ENCODE results near the gene FAM3A.
"Not testable (repeated sequence)": the region's sequence is repeated elsewhere in the genome, so short reads cannot be mapped to it uniquely, and the experiment has no call there.

Gene FAM3A

GRCh38 chrX:154515966-154516655, at the start of gene FAM3A:
TSS of gene FAM3A (minus strand) at chrX:154516232. CDS start at chrX:154515772, 460 bp downstream.
- Histone ChIP-seq H4K20me1 (ENCODE audit: insufficient read depth, low read length, poor library complexity, severe bottlenecking) (no peaks in the 10 kb centered on the region), H3K9me3 (ENCODE audit: insufficient read depth, low read depth, low read length) (no peaks in the 10 kb centered on the region), H3K79me2 (ENCODE audit: insufficient read depth, low read length) (peaks cover 8% of the 10 kb centered on the region; the same call in 1 of the 2 replicates), H3K9ac (ENCODE audit: low read depth, low read length, poor library complexity, severe bottlenecking) (peak within 1 kb of the TSS; percentile 92), H3K36me3 (ENCODE audit: insufficient read depth, low read length) (no peaks in the 10 kb centered on the region), H3F3A (ENCODE audit: low read depth) (no peaks in the 10 kb centered on the region), H3K27me3 (ENCODE audit: insufficient read depth, low read length, poor library complexity, severe bottlenecking) (no peaks in the 10 kb centered on the region), H3K9me2 (replicated peaks; ENCODE audit: low read depth, low read length) (no peaks in the 10 kb centered on the region), H3K4me1 (ENCODE audit: insufficient read depth, low read length, poor library complexity, severe bottlenecking) (peaks cover 7% of the 10 kb centered on the region), H3K4me2 (ENCODE audit: low read depth, low read length, poor library complexity, severe bottlenecking) (peak within 1 kb of the TSS; percentile 87), H2AFZ (ENCODE audit: low read length) (peak within 1 kb of the TSS; percentile 60; the same call in 1 of the 2 replicates), H3K4me3 (ENCODE audit: low read length, poor library complexity, severe bottlenecking) (peak within 1 kb of the TSS; percentile 89)
- TF ChIP-seq CTCF (conservative IDR thresholded peaks at IDR 0.05; ENCODE audit: low read length) (no peak), EZH2phosphoT487 (IDR thresholded peaks at IDR 0.05; ENCODE audit: borderline replicate concordance) (no peak)

- H2AFZ ChIP-seq (ENCODE audit: low read length); H3K79me2 ChIP-seq (ENCODE audit: insufficient read depth, low read length); H3K9me3 ChIP-seq (ENCODE audit: insufficient read depth, low read depth, low read length); H3K9ac ChIP-seq (ENCODE audit: low read depth, low read length, poor library complexity, severe bottlenecking); H3K4me3 ChIP-seq (ENCODE audit: low read length, poor library complexity, severe bottlenecking); H3K4me1 ChIP-seq (ENCODE audit: insufficient read depth, low read length, poor library complexity, severe bottlenecking); H3K27me3 ChIP-seq (ENCODE audit: insufficient read depth, low read length, poor library complexity, severe bottlenecking); H3F3A ChIP-seq (ENCODE audit: low read depth); H3K4me2 ChIP-seq (ENCODE audit: low read depth, low read length, poor library complexity, severe bottlenecking); H3K36me3 ChIP-seq (ENCODE audit: insufficient read depth, low read length); H3K9me2 ChIP-seq (replicated peaks; ENCODE audit: low read depth, low read length); H4K20me1 ChIP-seq (ENCODE audit: insufficient read depth, low read length, poor library complexity, severe bottlenecking): not testable (repeated sequence)
Measured at GRCh38 chrX:154562295-154562694, 46.3 kb upstream of the FAM3A start.

DNA sequence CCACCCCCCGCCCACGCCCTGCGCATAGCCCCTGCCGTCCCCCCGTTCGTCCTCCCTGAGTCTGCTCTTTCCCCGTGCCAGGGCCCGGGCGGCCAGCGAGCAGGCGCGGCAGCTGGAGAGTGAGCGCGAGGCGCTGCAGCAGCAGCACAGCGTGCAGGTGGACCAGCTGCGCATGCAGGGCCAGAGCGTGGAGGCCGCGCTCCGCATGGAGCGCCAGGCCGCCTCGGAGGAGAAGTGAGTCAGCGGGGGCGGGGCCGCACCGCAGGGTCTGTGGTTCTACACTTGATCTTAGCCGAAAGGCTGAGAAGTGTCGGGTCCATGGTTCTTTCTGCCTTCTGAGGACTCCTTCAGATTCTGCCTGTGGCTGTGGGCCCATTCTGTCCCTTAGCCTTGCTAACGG, 44.3 kb upstream of the FAM3A start:
- H3K4me3 ChIP-seq (ENCODE audit: low read length, poor library complexity, severe bottlenecking); H4K20me1 ChIP-seq (ENCODE audit: insufficient read depth, low read length, poor library complexity, severe bottlenecking); H3K9me3 ChIP-seq (ENCODE audit: insufficient read depth, low read depth, low read length); H3F3A ChIP-seq (ENCODE audit: low read depth); H3K9ac ChIP-seq (ENCODE audit: low read depth, low read length, poor library complexity, severe bottlenecking); H3K79me2 ChIP-seq (ENCODE audit: insufficient read depth, low read length); H3K9me2 ChIP-seq (replicated peaks; ENCODE audit: low read depth, low read length); H3K36me3 ChIP-seq (ENCODE audit: insufficient read depth, low read length); H3K27me3 ChIP-seq (ENCODE audit: insufficient read depth, low read length, poor library complexity, severe bottlenecking); H3K4me2 ChIP-seq (ENCODE audit: low read depth, low read length, poor library complexity, severe bottlenecking); H3K4me1 ChIP-seq (ENCODE audit: insufficient read depth, low read length, poor library complexity, severe bottlenecking); H2AFZ ChIP-seq (ENCODE audit: low read length): not testable (repeated sequence)

GRCh38 chrX:154558896-154559295, 42.9 kb upstream of the FAM3A start:
- not testable (repeated sequence) for H3K79me2 ChIP-seq (ENCODE audit: insufficient read depth, low read length); H2AFZ ChIP-seq (ENCODE audit: low read length); H3K36me3 ChIP-seq (ENCODE audit: insufficient read depth, low read length); H3K9ac ChIP-seq (ENCODE audit: low read depth, low read length, poor library complexity, severe bottlenecking); H4K20me1 ChIP-seq (ENCODE audit: insufficient read depth, low read length, poor library complexity, severe bottlenecking); H3K9me3 ChIP-seq (ENCODE audit: insufficient read depth, low read depth, low read length); H3K9me2 ChIP-seq (replicated peaks; ENCODE audit: low read depth, low read length); H3F3A ChIP-seq (ENCODE audit: low read depth); H3K4me2 ChIP-seq (ENCODE audit: low read depth, low read length, poor library complexity, severe bottlenecking); H3K4me3 ChIP-seq (ENCODE audit: low read length, poor library complexity, severe bottlenecking); H3K27me3 ChIP-seq (ENCODE audit: insufficient read depth, low read length, poor library complexity, severe bottlenecking); H3K4me1 ChIP-seq (ENCODE audit: insufficient read depth, low read length, poor library complexity, severe bottlenecking)

- not testable (repeated sequence) for H3K27me3 ChIP-seq (ENCODE audit: insufficient read depth, low read length, poor library complexity, severe bottlenecking); H3K36me3 ChIP-seq (ENCODE audit: insufficient read depth, low read length); H3K4me1 ChIP-seq (ENCODE audit: insufficient read depth, low read length, poor library complexity, severe bottlenecking); H3K79me2 ChIP-seq (ENCODE audit: insufficient read depth, low read length); H4K20me1 ChIP-seq (ENCODE audit: insufficient read depth, low read length, poor library complexity, severe bottlenecking); H3K9me3 ChIP-seq (ENCODE audit: insufficient read depth, low read depth, low read length); H3K9me2 ChIP-seq (replicated peaks; ENCODE audit: low read depth, low read length); H2AFZ ChIP-seq (ENCODE audit: low read length); H3K4me2 ChIP-seq (ENCODE audit: low read depth, low read length, poor library complexity, severe bottlenecking); H3F3A ChIP-seq (ENCODE audit: low read depth); H3K4me3 ChIP-seq (ENCODE audit: low read length, poor library complexity, severe bottlenecking); H3K9ac ChIP-seq (ENCODE audit: low read depth, low read length, poor library complexity, severe bottlenecking)
Measured at GRCh38 chrX:154558060-154558690, 42.1 kb upstream of the FAM3A start.

DNA sequence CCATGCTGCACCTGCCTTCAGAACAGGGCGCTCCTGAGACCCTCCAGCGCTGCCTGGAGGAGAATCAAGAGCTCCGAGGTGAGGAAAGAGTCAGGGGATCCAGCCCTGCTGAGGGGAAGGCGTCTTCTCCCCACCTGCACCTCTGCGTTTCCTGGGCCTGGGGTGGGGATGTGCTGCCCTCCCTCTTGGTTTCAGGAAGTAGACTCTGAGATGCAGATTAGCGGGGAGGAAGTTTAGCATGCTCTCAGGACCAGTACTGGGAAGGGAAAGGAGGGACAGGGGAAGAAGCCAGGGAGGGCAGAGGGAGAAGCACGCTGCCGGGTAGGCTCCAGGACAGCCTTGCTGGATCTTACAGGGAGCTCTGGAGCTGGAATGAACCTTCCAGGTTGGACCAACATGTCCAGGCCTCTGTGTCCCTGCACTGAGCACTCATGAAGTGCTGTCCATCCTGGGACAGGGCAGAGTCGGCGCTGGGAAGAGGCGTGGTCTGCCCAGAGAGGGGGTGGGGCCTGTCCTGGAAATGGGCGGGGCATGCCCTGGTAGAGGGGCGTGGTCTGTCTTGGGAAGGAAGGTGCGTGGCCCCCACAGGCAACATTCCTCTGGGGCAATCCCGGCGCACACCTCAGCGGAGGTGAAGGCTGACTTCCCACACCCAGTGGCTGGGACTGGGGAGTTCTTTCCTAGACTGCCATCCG, 36.2 kb upstream of the FAM3A start:
- H3K36me3 ChIP-seq (ENCODE audit: insufficient read depth, low read length); H2AFZ ChIP-seq (ENCODE audit: low read length); H3K4me1 ChIP-seq (ENCODE audit: insufficient read depth, low read length, poor library complexity, severe bottlenecking); H4K20me1 ChIP-seq (ENCODE audit: insufficient read depth, low read length, poor library complexity, severe bottlenecking); H3F3A ChIP-seq (ENCODE audit: low read depth); H3K27me3 ChIP-seq (ENCODE audit: insufficient read depth, low read length, poor library complexity, severe bottlenecking); H3K4me2 ChIP-seq (ENCODE audit: low read depth, low read length, poor library complexity, severe bottlenecking); H3K9ac ChIP-seq (ENCODE audit: low read depth, low read length, poor library complexity, severe bottlenecking); H3K9me3 ChIP-seq (ENCODE audit: insufficient read depth, low read depth, low read length); H3K4me3 ChIP-seq (ENCODE audit: low read length, poor library complexity, severe bottlenecking); H3K9me2 ChIP-seq (replicated peaks; ENCODE audit: low read depth, low read length): not testable (repeated sequence)
- peaks cover 27% of the 10 kb centered on the region for H3K79me2 ChIP-seq (ENCODE audit: insufficient read depth, low read length)

Data from Loucy (cell line).